ENCODE measurements around the gene RSF1.

RSF1 gene

DNA sequence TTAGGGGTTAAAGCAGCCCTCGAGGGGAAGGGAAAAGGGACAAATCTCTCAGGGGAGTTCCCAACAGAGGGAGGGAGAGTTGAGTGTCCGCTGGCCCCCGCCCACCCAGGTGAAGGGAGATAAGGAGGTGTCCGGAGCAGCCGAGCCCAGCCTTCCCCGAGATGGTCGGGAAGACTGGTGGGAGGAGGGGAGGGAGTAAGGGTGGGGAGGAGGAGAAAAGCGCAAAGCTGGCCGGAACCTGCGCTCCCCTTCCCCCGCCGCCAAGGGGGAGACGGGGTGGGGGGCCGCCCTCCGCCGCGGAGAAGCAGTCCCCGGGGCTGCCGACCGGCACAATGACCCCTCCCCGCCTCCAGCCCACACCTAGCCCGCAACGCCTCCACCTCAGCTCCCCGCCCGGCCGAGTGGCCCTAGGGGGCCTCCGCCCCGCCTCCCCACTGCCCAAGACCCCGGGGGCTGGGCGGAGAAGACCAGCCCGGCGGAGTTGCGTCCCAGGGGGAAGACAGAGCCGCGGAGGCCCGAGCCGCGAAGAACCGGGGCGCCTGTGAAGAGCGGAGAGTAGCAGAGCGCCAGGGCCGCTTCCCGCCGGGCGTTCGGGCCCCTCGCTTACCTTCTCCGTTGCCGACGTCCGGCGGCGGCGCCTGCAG is 479 bp downstream of the RSF1 start:
- Mint-ChIP-seq H3K4me3 (peak overlapping the region; percentile 99), H3K4me1 (peaks cover 36% of the 10 kb centered on the region), H3K27ac (peak overlapping the region; percentile 72), H3K27me3 (no peaks in the 10 kb centered on the region), H3K9me3 (no peaks in the 10 kb centered on the region), H3K36me3 (peaks cover under 1% of the 10 kb centered on the region)
- peak; percentile 46 for ATAC-seq

DNA sequence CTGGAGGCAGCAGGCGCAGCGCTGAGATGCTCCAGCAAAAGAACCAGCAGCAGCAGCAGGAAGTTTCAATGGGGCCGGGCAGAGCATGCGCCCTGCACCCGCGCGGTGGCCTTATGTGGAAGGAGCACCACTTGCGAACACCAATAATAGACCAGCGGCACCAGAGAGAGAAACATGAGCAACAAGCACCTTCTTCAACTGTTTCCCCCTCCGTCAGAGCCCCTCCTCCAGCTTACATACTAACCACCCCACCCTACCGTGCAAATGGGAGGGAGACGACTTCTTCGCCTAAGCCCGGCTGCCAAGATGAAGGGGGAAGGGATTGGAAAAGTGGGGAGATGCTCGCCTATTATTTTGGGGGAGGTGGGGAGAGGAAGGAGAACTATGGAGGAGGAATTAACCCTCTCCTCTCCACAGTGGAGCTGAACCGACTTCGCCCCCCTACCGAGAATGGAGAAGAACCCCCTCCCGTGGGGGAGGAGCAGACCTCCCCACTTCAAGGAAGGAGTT is 1.1 kb downstream of the RSF1 start:
- Mint-ChIP-seq H3K27ac (peak overlapping the region; percentile 72), H3K36me3 (peaks cover 6% of the 10 kb centered on the region), H3K9me3 (peaks cover 3% of the 10 kb centered on the region), H3K4me3 (peak overlapping the region; percentile 99), H3K27me3 (no peaks in the 10 kb centered on the region), H3K4me1 (peaks cover 41% of the 10 kb centered on the region)
- peak; percentile 78 for ATAC-seq

DNA sequence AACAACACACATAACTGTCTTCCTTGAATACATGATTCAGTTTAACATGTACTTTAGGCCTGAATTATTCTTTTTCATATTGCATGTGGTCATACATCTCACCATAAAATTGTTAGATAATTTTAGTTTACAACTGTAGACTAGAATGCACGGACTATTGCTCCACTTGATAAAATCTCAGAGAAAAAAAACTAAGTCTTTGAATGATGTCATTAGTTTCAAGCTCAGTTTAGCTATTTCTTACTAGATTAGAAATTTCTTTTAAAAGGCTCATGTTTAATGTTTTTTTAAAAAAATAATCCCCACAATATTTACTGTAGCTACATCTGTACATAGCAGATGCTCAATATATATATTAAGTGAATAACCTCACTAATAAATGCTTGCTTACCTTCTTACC is 5.1 kb downstream of the RSF1 start:
- Mint-ChIP-seq H3K4me1 (peaks cover 44% of the 10 kb centered on the region), H3K4me3 (no peak overlapping the region), H3K27me3 (no peaks in the 10 kb centered on the region), H3K36me3 (peaks cover 13% of the 10 kb centered on the region), H3K9me3 (peaks cover 3% of the 10 kb centered on the region), H3K27ac (no peak overlapping the region)
- no peak for ATAC-seq

DNA sequence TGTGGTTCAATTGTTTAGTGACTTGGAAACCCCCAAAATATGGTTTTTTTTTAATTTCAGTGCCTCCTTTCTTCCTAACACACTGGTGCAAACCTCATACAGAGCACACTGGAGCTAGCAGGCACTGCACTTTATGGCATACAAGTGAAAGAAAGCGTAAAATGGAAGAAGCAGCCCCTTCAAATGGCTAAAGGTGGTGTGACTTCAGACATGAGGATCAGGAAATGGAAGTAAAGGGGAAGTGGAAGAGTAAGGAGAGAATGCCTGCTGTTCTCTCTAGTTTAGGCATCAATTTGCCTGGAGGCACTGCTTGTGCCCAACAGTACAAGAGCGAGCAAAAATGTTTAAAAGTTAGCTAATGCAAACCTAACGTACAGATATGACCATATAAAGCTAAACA is 5.7 kb downstream of the RSF1 start:
- H3K36me3 Mint-ChIP-seq = peaks cover 18% of the 10 kb centered on the region
- peaks cover 50% of the 10 kb centered on the region for H3K4me1 Mint-ChIP-seq
- no peak for ATAC-seq
- H3K27ac Mint-ChIP-seq = no peak overlapping the region
- H3K4me3 Mint-ChIP-seq = no peak overlapping the region
- H3K27me3 Mint-ChIP-seq = no peaks in the 10 kb centered on the region
- H3K9me3 Mint-ChIP-seq = peaks cover 3% of the 10 kb centered on the region

DNA sequence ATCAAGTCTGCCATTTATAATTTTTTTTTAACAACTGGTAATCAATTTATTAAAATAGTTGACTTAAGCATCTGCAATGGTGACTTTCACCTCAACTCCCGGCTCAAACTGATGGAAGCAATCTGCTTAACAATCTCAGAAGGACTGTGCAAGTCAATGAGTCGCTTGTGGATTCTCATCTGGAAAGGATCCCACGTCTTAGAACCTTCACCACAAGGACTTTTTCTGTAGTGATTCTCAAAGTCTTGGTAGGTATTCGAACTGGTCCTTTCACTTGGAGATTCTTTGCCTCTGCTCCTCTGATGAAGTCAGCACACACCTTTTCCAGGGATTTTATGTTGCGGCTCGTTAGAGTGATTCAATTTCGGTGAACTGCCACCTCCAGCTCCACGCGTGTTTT is 7.3 kb downstream of the RSF1 start:
- H3K27me3 Mint-ChIP-seq = no peaks in the 10 kb centered on the region
- H3K36me3 Mint-ChIP-seq = peaks cover 25% of the 10 kb centered on the region
- H3K4me1 Mint-ChIP-seq = peaks cover 56% of the 10 kb centered on the region
- H3K27ac Mint-ChIP-seq = no peak overlapping the region
- no peak overlapping the region for H3K4me3 Mint-ChIP-seq
- ATAC-seq = no peak
- peaks cover 3% of the 10 kb centered on the region for H3K9me3 Mint-ChIP-seq

DNA sequence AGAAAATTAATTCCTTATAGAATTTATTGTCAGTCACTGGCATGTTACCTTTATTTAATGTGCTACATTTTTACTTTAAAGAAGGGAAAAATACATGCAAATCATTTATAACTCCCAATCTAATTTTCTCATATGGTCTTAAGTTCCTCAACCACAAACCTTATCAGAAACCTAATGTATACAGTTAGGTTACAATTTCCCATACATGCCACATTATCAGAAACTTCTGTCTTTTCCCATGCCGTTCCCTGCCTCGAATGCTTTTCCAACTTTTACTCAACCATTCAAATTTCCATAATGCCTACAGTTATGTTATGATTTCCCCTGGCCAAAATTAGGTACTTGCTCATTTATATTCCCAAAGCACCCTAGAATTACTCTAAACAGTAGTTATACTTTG is 13.5 kb downstream of the RSF1 start:
- H3K4me1 Mint-ChIP-seq = peaks cover 60% of the 10 kb centered on the region
- no peak for ATAC-seq
- no peaks in the 10 kb centered on the region for H3K27me3 Mint-ChIP-seq
- H3K4me3 Mint-ChIP-seq = no peak overlapping the region
- H3K27ac Mint-ChIP-seq = no peak overlapping the region
- peaks cover 31% of the 10 kb centered on the region for H3K36me3 Mint-ChIP-seq
- no peaks in the 10 kb centered on the region for H3K9me3 Mint-ChIP-seq

DNA sequence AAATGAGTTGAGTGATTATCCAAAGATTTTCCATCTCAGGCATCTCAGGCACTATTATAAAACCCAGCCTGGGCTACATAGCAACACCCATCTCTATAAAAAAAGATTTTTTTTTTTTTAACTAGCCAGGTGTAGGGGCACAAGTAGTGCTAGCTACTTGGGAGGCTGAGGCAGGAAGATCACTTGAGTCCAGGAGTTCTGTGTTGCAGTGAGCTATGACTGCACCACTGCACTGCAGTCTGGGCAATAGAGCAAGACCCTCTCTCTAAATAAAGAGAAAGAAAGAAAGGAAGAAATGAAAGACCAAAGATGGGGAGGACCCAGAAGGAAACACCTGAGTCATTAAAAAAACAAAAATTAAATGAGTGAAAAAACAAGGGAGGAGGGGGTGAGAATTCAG is 14.1 kb downstream of the RSF1 start:
- ATAC-seq = no peak
- no peak overlapping the region for H3K4me3 Mint-ChIP-seq
- peaks cover 28% of the 10 kb centered on the region for H3K36me3 Mint-ChIP-seq
- peak overlapping the region; percentile 9 for H3K27ac Mint-ChIP-seq
- H3K4me1 Mint-ChIP-seq = peaks cover 57% of the 10 kb centered on the region
- no peaks in the 10 kb centered on the region for H3K27me3 Mint-ChIP-seq
- H3K9me3 Mint-ChIP-seq = no peaks in the 10 kb centered on the region

DNA sequence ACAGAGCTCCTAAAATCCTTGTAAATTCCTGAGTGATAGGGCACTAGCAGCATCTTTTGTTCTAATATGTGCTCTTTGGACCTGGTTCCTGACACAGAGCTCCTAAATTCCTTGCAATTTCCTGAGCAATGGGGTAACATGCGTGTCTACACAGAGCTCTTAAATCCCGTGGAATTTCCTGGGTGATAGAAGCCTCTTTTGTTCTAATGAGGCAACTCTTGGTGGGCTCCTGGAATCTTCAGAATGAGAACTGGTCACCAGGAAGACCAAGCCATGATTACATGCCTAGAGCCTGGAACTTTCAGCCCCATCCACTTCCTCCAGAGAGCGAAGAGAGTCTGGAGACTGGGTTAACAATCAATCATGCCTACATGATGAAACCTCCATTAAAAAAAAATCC is 19.0 kb downstream of the RSF1 start:
- no peaks in the 10 kb centered on the region for H3K27me3 Mint-ChIP-seq
- peaks cover 55% of the 10 kb centered on the region for H3K4me1 Mint-ChIP-seq
- H3K9me3 Mint-ChIP-seq = no peaks in the 10 kb centered on the region
- H3K36me3 Mint-ChIP-seq = peaks cover 20% of the 10 kb centered on the region
- H3K4me3 Mint-ChIP-seq = no peak overlapping the region
- no peak for ATAC-seq
- peak overlapping the region; percentile 60 for H3K27ac Mint-ChIP-seq

DNA sequence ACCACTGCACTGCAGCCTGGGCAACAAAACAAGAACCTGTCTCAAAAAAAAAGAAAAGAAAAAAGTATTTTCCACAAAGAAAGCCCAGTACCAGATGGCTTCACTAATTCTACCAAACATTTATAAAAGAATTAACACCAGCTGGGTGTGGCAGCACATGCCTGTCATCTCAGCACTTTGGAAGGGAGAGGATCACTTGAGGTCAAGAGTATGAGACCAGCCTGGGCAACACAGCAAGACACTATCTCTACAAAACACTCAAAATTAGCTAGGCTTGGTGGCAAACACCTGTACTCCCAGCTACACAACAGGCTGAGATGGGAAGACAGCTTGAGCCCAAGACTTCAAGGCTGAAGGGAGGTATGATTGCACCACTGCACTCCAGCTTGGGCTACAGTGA is 20.1 kb downstream of the RSF1 start:
- Mint-ChIP-seq H3K27me3 (no peaks in the 10 kb centered on the region), H3K27ac (peak overlapping the region; percentile 60), H3K9me3 (no peaks in the 10 kb centered on the region), H3K4me3 (no peak overlapping the region), H3K36me3 (peaks cover 18% of the 10 kb centered on the region), H3K4me1 (peaks cover 55% of the 10 kb centered on the region)
- no peak for ATAC-seq

DNA sequence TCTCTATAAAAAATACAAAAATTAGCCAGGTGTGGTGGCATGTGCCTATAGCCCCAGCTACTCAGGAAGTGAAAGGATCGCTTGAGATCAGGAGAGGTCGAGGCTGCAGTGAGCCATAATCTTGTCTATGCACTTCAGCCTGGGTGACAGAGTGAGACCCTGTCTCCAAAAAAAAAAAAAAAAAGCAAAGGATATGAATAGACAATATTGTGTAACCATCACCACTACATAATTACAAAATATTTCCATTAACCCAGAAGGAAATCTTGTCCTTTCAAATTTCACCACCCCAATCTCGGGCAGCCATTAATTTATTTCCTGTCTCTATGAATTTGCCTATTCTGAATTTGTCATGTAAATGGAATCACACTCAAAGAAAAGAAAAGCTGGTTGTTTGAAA is 21.2 kb downstream of the RSF1 start:
- no peak for ATAC-seq
- H3K27me3 Mint-ChIP-seq = no peaks in the 10 kb centered on the region
- peak overlapping the region; percentile 40 for H3K27ac Mint-ChIP-seq
- H3K4me1 Mint-ChIP-seq = peaks cover 66% of the 10 kb centered on the region
- H3K4me3 Mint-ChIP-seq = no peak overlapping the region
- no peaks in the 10 kb centered on the region for H3K9me3 Mint-ChIP-seq
- H3K36me3 Mint-ChIP-seq = peaks cover 26% of the 10 kb centered on the region

DNA sequence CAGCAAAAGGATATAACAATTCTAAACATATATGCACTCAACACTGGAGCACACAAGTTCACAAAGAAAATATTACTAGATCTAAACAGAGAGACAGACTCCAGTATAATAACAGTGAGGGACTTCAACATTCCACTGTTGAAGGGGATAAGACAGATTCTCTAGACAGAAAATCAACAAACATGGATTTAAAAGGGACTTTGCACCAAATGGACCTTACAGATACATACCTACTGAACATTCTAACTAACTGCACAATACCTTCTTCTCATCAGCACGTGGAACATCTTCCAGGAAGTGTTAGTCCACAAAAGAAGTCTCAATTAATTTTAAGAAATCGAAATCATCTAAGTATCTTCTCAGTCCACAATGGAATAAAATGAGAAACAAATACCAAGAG is 26.6 kb downstream of the RSF1 start:
- peaks cover 70% of the 10 kb centered on the region for H3K36me3 Mint-ChIP-seq
- no peak overlapping the region for H3K4me3 Mint-ChIP-seq
- H3K27me3 Mint-ChIP-seq = no peaks in the 10 kb centered on the region
- peaks cover 88% of the 10 kb centered on the region for H3K4me1 Mint-ChIP-seq
- no peak overlapping the region for H3K27ac Mint-ChIP-seq
- H3K9me3 Mint-ChIP-seq = peaks cover 3% of the 10 kb centered on the region
- no peak for ATAC-seq

DNA sequence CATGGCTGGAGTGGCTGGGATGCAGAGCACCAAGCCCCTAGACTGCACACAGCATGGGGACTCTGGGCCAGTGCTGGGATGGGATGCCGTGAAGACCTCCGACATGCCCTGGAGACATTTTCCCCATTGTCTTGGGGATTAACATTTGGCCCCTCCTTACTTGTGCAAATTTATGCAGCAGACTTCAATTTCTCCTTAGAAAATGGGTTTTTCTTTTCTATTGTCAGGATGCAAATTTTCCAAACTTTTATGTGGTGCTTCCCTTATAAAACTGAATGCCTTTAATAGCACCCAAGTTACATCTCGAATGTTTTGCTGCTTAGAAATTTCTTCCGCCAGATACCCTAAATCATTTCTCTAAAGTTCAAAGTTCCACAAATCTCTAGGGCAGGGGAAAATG is 29.2 kb downstream of the RSF1 start:
- ATAC-seq = no peak
- Mint-ChIP-seq H3K9me3 (peaks cover 3% of the 10 kb centered on the region), H3K4me3 (no peak overlapping the region), H3K27ac (no peak overlapping the region), H3K4me1 (peaks cover 93% of the 10 kb centered on the region), H3K27me3 (no peaks in the 10 kb centered on the region), H3K36me3 (peaks cover 61% of the 10 kb centered on the region)

DNA sequence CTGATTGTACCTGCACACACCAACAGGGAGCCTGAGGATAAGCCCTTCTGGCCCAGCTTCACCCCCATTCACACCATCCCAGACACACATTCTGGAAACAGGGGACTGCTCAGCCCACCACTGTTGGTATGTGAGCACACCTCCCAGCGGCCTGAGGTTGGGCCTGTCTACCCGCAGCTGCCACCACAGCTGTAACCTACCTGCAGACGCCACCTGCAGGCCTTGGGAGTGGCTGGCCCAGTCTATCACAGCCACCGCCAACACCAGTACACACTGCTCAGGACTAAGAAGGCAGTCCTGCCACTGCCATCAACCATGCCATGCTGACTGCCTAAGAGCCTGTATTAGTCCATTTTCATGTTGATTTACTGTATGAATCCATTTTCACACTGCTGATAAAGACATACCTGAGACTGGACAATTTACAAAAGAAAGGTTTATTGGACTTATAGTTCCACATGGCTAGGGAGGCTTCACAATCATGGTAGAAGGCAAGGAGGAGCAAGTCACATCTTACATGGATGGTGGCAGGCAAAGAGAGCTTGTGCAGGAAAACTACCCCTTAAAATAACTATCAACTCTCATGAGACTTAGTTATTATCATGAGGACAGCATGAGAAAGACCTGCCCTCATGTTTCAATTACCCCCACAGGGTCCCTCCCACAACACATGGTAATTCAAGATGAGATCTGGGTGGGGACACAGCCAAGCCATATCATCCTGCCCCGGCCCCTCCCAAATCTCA is 30.6 kb downstream of the RSF1 start:
- Mint-ChIP-seq H3K27ac (no peak overlapping the region), H3K36me3 (peaks cover 58% of the 10 kb centered on the region), H3K9me3 (peaks cover 3% of the 10 kb centered on the region), H3K4me3 (no peak overlapping the region), H3K4me1 (peaks cover 85% of the 10 kb centered on the region), H3K27me3 (no peaks in the 10 kb centered on the region)
- ATAC-seq = no peak

DNA sequence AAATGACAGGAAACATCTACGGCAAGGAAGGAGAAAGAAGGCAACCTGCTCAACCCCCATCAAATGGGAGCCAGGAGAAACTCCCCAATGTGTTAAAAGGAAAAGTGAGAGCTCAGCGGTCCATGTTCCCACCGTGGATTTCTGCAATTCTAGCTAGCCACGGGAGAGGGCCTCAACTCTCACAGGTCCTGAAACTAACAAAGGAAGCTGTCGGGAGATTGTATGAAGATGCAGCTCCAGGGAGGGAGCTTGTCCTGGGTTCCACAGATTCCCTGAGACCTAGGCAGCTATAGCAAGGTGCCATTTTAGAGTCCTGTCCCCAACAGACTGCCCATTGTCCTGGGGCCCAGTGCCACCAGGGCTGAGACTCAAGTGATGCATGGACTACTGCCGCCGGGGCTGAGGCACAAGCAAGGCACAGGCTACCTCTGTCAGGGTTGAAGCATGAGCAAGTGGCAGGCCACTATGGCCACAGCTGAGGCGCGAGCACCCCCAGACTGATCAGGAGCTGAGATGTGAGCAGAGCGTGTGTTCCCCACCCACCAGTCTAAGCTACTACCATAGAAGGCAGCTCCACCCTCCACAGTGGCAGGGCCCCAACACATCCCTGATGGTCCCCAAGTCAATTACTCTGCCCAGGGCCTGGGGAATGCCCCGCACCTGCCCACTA is 31.3 kb downstream of the RSF1 start:
- Mint-ChIP-seq H3K27ac (peak overlapping the region; percentile 60), H3K4me1 (peaks cover 78% of the 10 kb centered on the region), H3K36me3 (peaks cover 53% of the 10 kb centered on the region), H3K9me3 (peaks cover 3% of the 10 kb centered on the region), H3K27me3 (no peaks in the 10 kb centered on the region), H3K4me3 (no peak overlapping the region)
- no peak for ATAC-seq

DNA sequence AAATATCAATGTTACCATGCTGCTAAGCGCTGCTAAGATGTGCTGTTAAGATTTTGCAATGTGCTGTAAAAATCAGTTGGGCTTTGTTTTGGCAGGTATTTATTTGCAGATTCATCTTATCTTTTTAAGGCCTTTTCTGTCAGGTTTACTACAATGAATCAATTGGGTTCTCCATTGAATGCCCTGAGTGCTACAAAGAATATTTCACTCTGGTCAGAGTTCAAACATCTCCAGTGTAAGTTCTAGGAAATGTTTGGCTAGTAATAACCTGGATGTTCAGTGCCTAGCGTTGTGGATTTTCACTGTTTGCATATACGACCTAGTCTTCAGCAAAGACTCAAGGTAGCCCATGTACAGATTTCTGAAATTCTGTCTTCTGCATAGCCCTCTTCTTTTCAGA is 36.0 kb downstream of the RSF1 start:
- Mint-ChIP-seq H3K36me3 (peaks cover 10% of the 10 kb centered on the region), H3K27me3 (no peaks in the 10 kb centered on the region), H3K9me3 (no peaks in the 10 kb centered on the region), H3K27ac (no peak overlapping the region), H3K4me3 (no peak overlapping the region), H3K4me1 (peaks cover 58% of the 10 kb centered on the region)
- ATAC-seq = no peak

Measured in stimulated activated memory B cell treated with anti-CD40 and anti-IgM and Interleukin-4, amounts not matched to agents 10 μg/mL and 1 μg/mL and 100 μg/mL, for 72 hours (primary cell).